GM12878 (cell line): ENCODE measurements around the gene KIN.

Experiments used
- ASH2L ChIP-seq: fragments of 300-600, 200-600 bp; sonication (generic); IDR thresholded peaks from 2 replicates; pipeline ENCODE4 v1.6.1; 2017; ENCODE audit warnings: low read depth, mild to moderate bottlenecking, borderline replicate concordance
- FOXK2 ChIP-seq: fragments of 450-650 bp; IDR thresholded peaks from 2 replicates; pipeline ENCODE4 v1.6.1; 2017; ENCODE audit warnings: mild to moderate bottlenecking, moderate library complexity
- HDGF ChIP-seq: fragments of 450-650 bp; IDR thresholded peaks from 2 replicates; pipeline ENCODE4 v1.6.1; 2016; ENCODE audit warnings: antibody characterized with exemption
- KAT2A ChIP-seq: conservative IDR thresholded peaks from 2 replicates; pipeline ENCODE4 v1.6.1; 2011; ENCODE audit warnings: low read depth, low read length; ENCODE audit not compliant: control insufficient read depth
- LARP7 ChIP-seq: fragments of 450-650 bp; IDR thresholded peaks from 2 replicates; pipeline ENCODE4 v1.6.1; 2017; ENCODE audit warnings: mild to moderate bottlenecking
- MXI1 ChIP-seq: fragments of 150-350 bp; IDR thresholded peaks from 2 replicates; pipeline ENCODE4 v1.6.1; 2011; ENCODE audit warnings: low read depth, mild to moderate bottlenecking, inconsistent platforms, low read length, improper control_type of control experiment
- NRF1 ChIP-seq: conservative IDR thresholded peaks from 2 replicates; pipeline ENCODE4 v1.6.1; 2011; ENCODE audit warnings: mild to moderate bottlenecking, low read depth, low read length, improper control_type of control experiment
- POLR2A ChIP-seq: IDR thresholded peaks from 2 replicates; pipeline ENCODE4 v1.6.1; 2011; ENCODE audit warnings: low read depth, mild to moderate bottlenecking, low read length
- RAD21 ChIP-seq: IDR thresholded peaks from 2 replicates; pipeline ENCODE4 v1.6.1; 2011; ENCODE audit warnings: mild to moderate bottlenecking, low read depth, low read length, moderate library complexity; ENCODE audit not compliant: insufficient read depth
- REST ChIP-seq: IDR thresholded peaks from 2 replicates; pipeline ENCODE4 v1.6.1; 2012; ENCODE audit warnings: mild to moderate bottlenecking, low read depth, low read length
- TARDBP ChIP-seq: IDR thresholded peaks from 2 replicates; pipeline ENCODE4 v1.6.1; 2016; ENCODE audit warnings: borderline replicate concordance
- ZZZ3 ChIP-seq: IDR thresholded peaks from 2 replicates; pipeline ENCODE4 v1.6.1; 2011; ENCODE audit warnings: low read depth; ENCODE audit not compliant: control insufficient read depth, insufficient read length
- TF ChIP-seq, protein P1 (sequence below), 3 experiments: IDR thresholded peaks in 2 of 3; conservative IDR thresholded peaks in 1 of 3; 2 replicates each; pipeline ENCODE4 v1.5.1; 2011; ENCODE audit warnings: low read depth in 3 of 3, low read length in 3 of 3, mild to moderate bottlenecking in 3 of 3, control low read depth in 2 of 3, moderate library complexity in 2 of 3, inconsistent platforms in 1 of 3, mixed read lengths in 1 of 3; ENCODE audit not compliant: control insufficient read depth in 2 of 3, insufficient read depth in 1 of 3; ENCODE audit errors: extremely low read depth in 1 of 3

DNA sequence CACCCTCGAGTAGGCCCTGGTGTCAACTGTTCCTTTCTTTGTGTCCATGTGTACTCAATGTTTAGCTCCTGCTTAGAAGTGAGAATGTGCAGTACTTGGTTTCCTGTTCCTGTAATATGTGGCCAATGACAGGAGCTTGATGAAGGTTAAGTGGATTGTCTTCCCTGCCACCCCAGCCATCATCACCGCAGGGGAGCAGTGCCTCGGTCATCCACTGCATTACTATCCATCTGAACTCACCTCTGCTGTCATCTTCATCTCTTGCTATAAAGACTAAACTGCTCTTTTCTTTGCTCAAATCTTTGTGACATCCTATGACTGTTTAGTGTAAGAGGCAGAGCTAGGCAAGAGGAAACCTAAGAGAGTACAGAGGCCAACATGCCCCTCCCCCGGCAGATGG is 69.1 kb downstream of the KIN start:
- TF ChIP-seq, protein P1, sequence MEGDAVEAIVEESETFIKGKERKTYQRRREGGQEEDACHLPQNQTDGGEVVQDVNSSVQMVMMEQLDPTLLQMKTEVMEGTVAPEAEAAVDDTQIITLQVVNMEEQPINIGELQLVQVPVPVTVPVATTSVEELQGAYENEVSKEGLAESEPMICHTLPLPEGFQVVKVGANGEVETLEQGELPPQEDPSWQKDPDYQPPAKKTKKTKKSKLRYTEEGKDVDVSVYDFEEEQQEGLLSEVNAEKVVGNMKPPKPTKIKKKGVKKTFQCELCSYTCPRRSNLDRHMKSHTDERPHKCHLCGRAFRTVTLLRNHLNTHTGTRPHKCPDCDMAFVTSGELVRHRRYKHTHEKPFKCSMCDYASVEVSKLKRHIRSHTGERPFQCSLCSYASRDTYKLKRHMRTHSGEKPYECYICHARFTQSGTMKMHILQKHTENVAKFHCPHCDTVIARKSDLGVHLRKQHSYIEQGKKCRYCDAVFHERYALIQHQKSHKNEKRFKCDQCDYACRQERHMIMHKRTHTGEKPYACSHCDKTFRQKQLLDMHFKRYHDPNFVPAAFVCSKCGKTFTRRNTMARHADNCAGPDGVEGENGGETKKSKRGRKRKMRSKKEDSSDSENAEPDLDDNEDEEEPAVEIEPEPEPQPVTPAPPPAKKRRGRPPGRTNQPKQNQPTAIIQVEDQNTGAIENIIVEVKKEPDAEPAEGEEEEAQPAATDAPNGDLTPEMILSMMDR (IDR thresholded peaks at IDR 0.05 in 2 of 3, conservative IDR thresholded peaks at IDR 0.05 in 1 of 3; ENCODE audit: control insufficient read depth in 2 of 3, extremely low read depth in 1 of 3, insufficient read depth in 1 of 3, low read depth in 3 of 3, low read length in 3 of 3) = no peak
- no peak for TF ChIP-seq NRF1
- no peak for TF ChIP-seq HDGF
- no peak for TF ChIP-seq FOXK2
- no peak for TF ChIP-seq POLR2A
- TF ChIP-seq TARDBP = no peak
- no peak for TF ChIP-seq LARP7
- no peak for TF ChIP-seq REST
- TF ChIP-seq ZZZ3 = no peak
- TF ChIP-seq MXI1 = no peak
- no peak for TF ChIP-seq KAT2A
- no peak for TF ChIP-seq RAD21
- TF ChIP-seq ASH2L = no peak
